Stimulated activated CD4-positive, alpha-beta T cell treated with anti-CD3 and anti-CD28 coated beads, Interleukin-15, amount 100 ng/mL, for 1 hour (primary cell): Measurements from ENCODE around the gene WNT7A.
A peak's percentile ranks its signal among the peaks of the same experiment; 100 is the strongest.
"Not testable (repeated sequence)": the region's sequence is repeated elsewhere in the genome, so short reads cannot be mapped to it uniquely, and the experiment has no call there.

Experiments
- DNase-seq, 2 donors: peaks; one replicate each; pipeline ENCODE4 v3.0.0-alpha.2; 2020; ENCODE audit warnings: low read depth in 1 of 2, low spot score in 1 of 2

WNT7A gene

DNA sequence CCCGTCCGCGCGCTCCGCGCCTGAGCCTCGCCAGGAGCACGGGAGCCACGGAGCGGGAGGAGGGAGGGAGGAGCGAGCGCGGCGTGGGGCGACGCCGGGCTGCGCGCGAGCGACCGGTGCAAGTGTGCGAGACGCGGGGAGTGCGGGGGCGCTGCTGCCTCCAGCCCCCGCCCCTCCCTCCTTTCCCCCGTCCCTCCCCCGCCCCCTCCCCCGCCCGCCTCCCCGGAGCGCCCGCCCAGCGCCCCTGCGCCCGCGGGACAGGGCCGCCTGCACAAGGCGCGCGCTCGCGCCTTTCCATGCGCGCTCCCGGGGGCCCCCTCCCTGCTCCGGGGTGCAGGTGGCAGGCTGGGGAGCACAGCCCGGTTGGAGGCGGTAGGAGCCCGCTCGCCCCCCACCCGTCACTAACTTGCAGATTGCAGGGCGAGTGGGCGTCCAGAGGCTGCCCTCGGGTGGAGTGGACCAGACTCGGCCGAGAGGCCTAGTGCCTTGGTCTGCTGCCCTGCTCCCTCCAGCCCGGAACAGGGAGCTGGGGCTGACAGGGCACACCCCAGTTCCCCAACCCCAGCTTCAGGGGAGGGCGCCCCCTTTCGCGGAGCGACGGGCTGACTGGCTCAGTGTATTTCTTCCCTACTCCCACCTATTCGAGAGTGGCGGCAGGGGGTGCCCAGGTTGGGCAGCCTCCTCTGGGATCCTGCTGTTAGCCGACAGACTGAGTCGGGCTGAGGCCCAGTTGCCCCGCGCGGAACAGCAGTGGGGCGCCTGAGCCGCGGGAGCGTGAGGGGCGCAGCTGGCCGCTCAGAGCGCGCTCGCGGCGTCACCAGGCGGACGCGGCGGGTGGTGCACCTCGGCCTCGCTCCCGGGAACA lies at the start of gene WNT7A:
WNT7A (minus strand) TSS at position 126 of the 865 bp plus-strand sequence. CDS start 255 bp downstream, outside the sequence.
- DNase-seq, result peak; percentile 52 to 58

DNA sequence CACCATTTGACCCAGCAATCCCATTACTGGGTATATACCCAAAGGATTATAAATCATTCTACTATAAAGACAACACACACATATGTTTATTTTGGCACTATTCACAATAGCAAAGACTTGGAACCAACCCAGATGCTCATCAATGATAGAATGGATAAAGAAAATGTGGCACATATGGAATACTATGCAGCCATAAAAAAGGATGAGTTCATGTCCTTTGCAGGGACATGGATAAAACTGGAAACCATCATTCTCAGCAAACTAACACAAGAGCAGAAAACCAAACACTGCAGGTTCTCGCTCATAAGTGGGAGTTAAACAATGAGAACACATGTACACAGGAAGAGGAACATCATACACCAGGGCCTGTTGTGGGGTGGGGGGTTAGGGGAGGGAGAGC lies 48.9 kb upstream of the WNT7A start:
- DNase-seq, result not testable (repeated sequence)

DNA sequence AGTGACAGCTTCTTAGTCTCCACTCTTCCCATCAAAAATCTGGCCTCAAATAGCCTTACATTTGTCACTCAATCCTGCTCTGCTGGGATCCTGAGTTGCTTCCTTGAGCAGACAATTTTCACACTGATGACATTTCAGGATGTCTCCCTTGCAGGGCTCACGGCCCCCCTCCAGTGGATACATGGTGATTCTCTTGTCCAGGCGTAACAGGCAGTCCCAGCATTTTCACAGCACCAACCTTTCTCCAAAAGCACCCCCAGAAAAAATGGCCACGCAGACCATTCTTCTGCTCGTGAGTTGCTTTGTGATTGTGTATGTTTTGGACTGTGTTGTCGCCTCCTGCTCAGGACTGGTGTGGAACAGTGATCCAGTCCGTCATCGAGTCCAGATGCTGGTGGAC lies 47.4 kb upstream of the WNT7A start:
- DNase-seq, result no peak

DNA sequence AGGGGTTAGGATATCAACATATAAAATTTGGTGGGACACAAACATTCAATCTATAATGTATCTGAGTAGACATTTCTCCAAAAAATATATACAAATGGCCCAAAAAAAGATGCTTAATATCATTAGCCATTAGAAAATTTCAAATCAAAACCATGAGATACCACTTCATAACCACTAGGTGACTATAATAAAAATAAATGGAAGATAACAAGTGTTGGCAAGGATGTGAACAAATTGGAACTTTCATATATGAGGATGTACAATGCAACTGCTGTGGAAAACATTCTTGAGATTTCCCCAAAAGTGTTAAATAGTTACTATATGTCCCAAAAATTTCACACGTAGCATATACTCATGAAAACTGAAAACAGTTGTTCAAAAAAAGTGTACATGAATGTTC lies 36.5 kb upstream of the WNT7A start:
- DNase-seq, result no peak

DNA sequence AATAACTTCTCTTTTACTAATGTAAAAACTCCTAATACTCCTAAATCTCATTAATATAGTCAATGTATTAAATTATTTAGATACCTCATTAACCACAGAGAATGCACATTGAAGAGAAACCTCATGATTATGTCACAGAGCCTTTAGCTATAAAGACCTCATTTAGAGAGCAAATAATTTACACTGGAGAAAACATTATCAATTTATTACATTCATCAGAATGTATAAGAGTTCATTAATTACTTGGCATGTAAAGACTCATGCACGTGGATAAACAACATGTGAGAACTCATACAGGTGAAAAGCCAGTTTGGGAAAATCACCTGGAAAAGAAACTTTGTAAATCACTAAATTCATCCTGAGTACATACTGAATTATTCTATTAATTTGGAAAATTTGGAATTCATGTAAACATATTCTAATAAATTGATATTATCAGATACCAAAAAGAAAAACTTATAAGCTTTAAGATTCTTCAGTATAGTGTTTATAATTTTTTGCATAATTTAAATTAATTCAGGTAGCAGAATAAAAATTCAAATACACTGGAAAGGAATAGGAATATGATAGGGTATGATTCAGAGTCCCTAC lies 22.9 kb upstream of the WNT7A start:
- no peak for DNase-seq

DNA sequence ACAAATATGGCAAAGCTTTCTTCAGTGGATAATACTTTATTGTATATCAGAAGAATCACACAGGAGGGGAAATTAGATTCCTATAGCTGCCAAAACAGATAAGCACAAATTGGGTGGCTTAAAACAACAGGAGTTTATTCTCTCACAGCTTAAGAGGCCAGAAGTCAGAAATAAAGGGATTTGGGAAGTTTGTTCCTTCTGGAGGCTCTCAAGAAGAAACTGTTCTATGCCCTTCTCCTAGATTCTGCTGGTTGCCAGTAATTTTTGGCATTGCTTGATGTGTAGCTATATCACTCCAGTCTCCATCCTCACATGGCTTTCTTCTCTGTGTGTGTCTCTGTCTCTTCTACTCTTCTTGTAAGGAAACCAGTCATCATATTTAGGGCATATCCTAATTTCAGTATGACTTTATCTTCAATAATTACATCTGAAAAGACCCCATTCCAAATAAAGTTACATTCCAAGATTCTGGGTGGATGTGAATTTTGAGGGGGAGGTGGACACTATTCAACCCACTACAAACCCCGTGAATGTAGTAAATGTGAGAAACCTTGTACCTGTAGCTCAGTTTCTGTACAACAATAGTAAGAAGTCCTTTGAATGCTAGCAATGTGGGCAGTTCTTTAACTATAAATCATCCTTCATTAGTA lies 22.2 kb upstream of the WNT7A start:
- no peak for DNase-seq

DNA sequence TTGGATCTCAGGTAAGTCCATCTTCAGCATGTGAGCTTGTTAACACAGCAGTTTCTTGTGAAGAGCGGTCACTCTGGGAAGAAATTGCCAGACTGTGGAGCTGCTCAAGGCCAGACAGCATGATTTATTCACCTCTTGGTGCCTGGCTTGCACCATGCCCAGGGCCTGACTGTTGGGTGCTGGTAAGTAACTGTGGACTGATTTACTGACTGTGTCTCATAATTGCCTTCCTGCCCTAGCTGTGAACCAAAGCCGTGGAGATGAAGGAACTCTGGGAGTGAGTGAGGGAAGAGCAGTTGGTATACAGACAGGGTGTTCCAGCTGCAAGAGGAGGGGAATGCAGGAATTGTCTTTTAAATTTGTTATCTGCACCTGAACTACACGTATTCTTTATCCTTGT lies 18.5 kb upstream of the WNT7A start:
- no peak for DNase-seq

DNA sequence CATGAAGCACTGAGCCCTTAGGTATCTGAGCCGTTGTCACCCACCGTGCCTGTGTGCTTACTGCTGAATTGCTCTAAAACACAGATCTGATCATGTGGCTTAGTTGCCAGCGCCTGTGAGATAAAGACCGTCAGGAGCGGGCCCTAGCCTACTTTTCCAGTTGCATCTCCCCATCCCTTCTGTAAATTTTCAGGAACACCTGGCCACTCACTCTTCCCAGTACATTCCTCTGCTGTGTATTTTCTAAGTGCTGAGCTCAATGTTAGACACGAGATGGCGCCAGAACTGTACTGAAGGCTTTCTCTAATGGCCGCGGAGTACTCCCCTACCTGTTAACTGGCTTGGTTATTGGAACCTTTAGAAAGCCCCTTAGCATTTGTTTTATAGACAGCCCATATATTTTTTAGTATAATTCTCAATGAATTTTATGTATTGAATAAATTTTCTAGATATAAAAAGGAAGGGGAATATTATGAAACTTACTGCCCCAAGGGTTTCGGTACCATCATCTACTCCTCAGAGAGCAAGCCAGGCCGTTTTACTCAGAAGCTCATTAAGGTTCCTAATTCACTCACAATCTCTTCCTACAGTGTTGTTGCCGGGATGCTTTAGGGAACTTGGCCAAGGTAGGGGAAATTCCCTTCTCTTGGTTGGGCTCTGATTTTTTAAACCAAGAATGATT lies 16.7 kb upstream of the WNT7A start:
- no peak for DNase-seq

DNA sequence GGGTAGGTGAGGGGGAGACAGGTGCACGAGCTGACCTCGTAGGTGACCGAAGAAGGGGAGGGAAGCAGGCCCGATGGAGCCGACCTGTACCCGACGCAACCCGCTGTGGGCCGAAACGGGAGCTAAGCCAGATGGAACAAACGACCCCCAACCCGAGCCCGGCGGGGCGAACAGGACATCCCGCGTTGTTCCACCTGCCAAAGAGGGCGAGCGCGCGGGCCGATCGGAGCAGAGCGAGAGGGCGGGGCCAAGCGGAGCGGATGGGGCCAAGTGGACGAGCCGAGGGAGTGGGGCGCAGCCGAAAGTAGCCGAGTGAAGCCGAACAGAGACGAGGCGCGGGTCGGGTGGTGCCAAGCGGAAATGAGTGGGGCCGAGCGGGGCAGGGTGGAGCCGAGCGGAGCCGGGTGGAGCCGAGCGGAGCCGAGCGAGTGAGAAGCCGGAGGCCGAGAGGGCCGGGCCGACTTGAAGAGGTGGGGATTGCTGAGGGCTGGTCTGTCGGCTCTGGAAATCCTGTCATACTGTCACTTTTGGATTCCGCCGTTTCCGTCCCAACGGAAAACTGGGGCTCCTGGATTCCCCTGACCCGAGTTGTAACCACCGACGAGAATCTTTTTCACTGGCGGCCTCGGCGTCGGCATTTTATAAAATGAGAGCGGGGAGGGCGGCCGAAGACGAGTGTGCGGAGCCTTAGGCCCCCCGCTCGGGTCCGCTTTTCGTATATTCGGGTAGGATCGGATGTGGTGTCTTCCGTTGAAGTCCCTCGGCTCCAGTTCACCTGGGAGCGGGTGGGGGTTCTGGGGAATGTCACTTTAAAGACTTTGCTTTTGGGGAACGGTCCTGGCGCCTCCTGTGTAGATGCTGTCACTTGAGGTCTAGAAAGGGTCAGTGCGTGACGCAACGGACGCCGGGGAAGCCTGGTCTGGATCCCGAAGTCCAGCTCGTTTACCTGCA lies 15.6 kb upstream of the WNT7A start:
- DNase-seq, result peak; percentile 86 to 94

DNA sequence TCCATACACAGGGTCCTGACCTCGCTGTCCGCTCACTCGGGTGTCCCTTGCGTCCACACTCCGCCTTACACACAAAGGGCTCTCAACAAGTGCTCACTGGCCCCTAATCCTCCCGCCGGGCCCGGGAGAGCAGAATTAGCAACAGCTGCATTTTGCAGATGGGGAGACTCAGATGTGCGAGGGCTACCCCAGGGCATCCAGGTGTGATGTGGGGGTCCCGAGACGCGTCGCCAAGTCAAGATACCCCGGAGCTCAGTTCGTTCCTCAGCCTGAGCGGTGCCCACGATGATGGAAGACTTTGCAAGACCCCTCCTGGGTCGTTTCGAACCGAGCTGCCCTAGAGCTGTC lies 14.9 kb upstream of the WNT7A start:
- DNase-seq, result no peak

DNA sequence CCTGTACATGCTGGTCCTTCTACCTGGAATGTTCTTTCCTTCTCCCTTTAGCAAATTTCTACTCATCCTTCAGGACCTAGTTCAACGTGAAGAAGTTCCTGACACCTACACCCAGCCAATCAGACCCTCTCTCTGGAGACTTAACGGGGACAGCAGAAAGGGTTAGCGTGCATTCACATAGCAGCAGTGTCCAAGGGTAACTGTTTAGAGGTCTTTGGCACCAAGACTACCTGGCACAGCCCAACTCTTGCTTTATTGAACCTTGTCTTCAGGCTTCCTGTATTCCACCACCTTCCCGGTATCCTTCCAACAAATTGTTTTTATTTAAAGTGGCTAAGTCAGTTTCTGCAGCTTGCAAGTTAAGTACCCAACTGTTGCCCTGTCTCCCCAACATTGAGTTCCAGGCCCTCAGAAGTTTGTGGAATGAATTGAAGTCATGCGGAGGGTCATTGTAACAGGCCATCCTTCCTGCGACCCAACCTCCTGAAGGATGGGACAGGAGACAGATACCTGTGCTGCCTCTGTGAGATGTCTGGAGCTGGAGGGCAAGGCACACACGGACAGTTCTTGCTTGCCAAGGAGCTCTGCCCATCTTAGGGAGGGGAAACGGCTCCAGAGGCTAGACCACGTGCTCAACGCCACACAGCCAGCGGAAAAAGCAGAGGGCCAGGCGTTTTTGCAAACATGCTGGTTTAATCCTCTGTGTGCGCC lies 14.4 kb upstream of the WNT7A start:
- no peak for DNase-seq

DNA sequence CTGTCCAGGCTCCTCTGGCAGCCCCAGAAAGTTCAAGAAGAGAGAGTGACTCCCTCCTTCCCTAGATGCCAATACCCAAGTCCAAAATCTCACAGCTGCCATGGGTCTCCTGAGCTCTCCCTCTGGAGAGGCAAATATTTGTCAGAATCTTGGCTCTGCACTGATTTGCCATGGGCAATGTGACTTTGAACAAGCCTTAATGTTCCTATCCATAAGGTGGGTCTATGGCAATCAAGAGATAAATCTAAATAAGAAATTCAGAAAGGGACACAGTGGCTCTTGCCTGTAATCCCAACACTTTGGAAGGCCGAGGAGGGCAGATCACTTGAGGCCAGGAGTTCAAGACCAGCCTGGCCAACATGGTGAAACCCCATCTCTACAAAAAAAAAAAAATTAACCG lies 12.4 kb upstream of the WNT7A start:
- no peak for DNase-seq

DNA sequence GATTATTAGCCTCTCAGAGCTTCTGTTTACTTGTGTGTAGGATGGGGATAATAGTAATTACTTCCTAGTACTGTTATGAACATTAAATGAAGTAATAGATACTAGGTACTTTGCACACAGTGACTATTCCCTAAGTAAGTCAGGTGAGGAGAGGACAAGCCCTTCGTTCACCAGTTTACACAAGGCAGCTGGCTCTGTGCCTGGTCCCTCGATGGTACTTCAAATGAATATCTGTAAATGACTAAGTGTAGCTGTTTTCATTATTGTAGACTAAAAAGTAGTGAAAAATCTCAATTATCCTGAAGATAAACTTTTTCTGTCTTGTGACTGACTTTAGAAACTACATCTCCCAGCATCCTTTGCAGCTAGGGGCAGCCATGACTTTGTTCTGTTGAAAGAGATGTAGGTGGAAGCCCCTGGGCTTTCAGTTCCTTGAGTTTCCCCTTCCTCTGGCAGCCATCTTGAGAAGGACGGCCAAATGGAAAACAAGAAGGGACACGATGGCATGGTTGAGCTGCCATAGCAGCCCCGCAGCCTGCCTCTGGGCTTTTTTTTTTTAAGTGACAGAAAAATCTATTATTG lies 11.7 kb upstream of the WNT7A start:
- no peak for DNase-seq

DNA sequence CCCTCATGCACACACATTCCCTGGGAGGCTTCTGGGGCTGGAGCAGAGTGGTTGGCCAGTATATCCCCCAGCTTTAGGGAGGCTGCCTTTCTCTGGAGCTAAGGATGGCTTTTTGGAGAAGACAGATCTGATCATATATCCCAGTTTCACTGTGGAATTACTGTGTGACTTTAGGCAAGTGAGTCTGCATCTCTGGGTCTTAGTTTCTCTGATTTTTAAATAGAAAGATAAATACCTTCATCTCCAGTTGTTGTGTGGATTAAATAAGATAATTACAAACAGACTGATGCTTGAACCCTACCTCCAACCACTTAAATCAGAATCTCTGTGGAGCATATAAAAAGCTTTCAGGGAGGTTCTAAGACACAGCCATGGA lies 11.1 kb upstream of the WNT7A start:
- no peak for DNase-seq

DNA sequence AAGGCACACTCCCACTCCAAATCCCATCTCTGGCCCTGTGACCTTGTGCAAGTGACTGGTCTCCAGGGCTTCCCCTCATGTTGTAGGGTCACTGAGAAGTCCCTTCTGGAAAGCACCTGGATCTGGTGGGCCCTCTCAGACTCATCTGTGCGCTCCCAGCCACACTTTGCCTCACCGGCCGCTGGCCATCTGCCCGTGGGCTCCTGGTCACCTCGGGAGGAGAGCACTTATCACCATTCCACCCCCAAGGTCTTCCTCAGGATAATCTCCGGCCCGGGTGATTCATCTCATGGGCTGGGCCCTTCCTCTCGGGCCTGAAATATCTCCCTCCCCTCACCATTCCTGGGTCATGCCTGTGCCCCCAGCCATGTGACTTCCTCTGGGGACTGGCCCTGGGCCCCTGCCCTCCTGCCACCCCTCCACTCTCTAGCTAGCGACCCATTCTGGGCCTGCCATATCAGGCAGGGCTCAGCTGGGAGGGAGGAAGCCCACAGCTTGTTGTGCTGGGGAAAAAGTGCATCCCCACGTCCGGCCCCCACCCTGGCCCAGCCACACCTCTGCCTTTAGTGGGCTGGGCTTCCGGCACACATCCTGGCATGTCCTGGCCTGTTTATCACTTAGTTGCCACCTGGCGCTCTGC lies 10.6 kb upstream of the WNT7A start:
- DNase-seq, result no peak

DNA sequence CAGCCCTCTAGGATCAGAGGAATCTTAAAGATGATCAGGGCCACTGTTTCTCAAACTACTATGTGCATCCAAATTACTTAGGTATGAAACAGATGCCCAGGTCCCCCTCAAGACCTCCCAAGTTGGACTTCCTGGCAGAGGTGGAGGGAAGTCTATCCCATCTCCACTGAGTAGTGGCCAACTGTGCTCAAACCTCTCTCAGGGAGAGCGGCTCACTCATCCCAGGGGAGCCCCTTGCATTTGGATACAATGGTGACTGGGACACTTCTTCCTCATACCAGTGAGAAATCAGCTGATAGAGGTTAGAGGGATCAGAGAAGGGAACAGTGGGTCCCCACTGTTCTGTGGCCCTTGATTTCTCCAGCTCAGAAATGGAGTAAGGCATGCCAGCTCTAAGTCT lies 8.7 kb upstream of the WNT7A start:
- DNase-seq, result no peak

DNA sequence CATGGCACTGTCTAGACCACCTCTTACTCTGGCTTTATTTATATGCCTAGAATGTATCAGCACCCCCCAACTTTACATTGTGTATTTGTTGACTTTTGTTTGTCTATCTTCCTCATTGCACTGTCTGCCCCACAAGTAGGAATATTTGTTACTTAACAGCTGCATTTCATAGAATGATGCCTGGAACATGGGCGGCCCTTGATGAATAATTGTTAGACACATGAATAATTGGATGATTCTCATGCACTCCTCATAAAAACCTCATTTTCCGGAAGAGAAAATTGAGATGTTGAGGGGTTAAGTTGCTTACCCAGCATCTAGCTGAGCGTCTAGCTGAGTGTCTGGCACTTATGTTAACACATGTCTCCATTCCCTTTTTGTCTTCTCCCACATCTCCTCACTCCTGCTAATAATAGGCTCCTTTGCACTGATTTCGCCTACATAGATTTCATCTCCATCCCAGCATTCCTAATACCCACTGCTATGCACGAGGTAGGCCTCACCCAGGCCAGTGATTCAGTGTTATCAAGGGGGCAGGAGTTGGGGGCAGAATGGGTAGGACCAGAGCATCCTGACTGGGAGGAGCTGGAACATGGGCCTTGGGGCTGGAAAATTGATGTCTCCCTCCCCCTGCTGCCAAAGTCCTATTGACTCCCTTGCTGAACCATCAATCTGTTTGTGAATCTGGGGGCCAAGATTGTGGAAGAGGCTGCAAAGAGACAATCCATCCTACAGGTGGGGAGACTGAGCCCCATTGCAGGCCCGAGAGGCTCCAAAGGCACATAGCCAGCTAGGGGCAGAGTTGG lies 7.8 kb upstream of the WNT7A start:
- no peak for DNase-seq

DNA sequence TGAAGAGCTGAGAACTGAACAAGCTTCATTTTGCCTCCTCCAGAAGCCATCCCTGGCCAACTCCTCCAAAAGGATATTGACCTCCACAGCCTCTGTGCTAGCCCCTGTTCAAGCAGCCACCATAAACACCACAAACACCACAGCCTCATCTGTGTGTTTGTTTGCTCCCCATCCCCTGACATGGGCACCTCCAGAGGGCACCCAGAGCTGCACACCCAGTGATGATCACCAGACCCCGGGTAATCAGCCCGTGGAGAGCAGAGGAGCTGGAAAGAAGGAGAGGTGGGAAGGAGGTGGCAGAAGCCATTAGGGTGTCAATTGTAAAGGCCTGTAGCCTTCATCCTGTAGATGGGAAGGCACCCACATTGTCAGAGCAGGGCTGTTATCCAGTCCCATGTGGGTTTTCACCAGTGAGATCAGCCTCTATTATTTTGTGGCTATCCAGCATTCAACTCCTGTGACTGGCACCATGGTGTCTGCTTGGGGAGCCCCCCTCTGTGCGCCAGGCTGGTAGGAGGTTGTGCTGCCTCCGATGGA lies 6.8 kb upstream of the WNT7A start:
- no peak for DNase-seq
